Activated CD8-positive, alpha-beta T cell treated with anti-CD3 and anti-CD28 coated beads for 36 hours (primary cell): Measurements from ENCODE around the gene PTPN20. TPM values are rescaled to one million over a fixed set of nuclear protein-coding genes. Genes with fewer than 3 reads are reported as not detected.
A peak's percentile ranks its signal among the peaks of the same experiment; 100 is the strongest.
"Not testable (repeated sequence)": the region's sequence is repeated elsewhere in the genome, so short reads cannot be mapped to it uniquely, and the experiment has no call there.

Source experiments
- ATAC-seq: fragments of 200-7000 bp; cut with Tn5 transposase; one replicate; pipeline ENCODE4 v1.10.0; 2021; ENCODE audit warnings: mild to moderate bottlenecking, moderate library complexity
- CTCF ChIA-PET: fragments of 350-600 bp; sonication (Branson Sonifier 250); formaldehyde crosslinking; loops from one replicate; lab custom pipeline; 2021; ENCODE audit warnings: antibody characterized with exemption; lab: Charles Lee
- POLR2A ChIA-PET: fragments of 350-600 bp; sonication (Branson Sonifier 250); formaldehyde crosslinking; loops from one replicate; lab custom pipeline; 2021; ENCODE audit warnings: antibody characterized with exemption; lab: Charles Lee
- DNase-seq: peaks from one replicate; pipeline ENCODE4 v3.0.0-alpha.2; 2020
- H3K27ac Mint-ChIP-seq: one replicate; pipeline ENCODE4 v1.8.0; 2021; ENCODE audit warnings: mild to moderate bottlenecking, mixed read lengths
- H3K27me3 Mint-ChIP-seq: one replicate; pipeline ENCODE4 v1.8.0; 2021; ENCODE audit warnings: mixed read lengths
- H3K36me3 Mint-ChIP-seq: one replicate; pipeline ENCODE4 v1.8.0; 2021; ENCODE audit warnings: low read depth, mixed read lengths
- H3K4me1 Mint-ChIP-seq: one replicate; pipeline ENCODE4 v1.8.0; 2021; ENCODE audit warnings: low read depth, mixed read lengths
- H3K4me3 Mint-ChIP-seq: one replicate; pipeline ENCODE4 v1.8.0; 2021; ENCODE audit warnings: mild to moderate bottlenecking, moderate library complexity, mixed read lengths
- H3K9me3 Mint-ChIP-seq: one replicate; pipeline ENCODE4 v1.8.0; 2021; ENCODE audit warnings: mixed read lengths
- intact Hi-C: fragments of 100-400 bp; cut with micrococcal nuclease; formaldehyde crosslinking; loops from one replicate; pipeline ENCODE4 v1.10.0; 2022
- total RNA-seq, 2 experiments: library from RNA; stranded (reverse); gene quantifications; one replicate each; pipeline ENCODE4 v1.2.3, GENCODE V29; 2021

PTPN20 gene
- total RNA-seq, 2 experiments from 2014 or later: 0.11 to 0.47 TPM

GRCh38 chr10:46907185-46908117, 3.8 kb upstream of the PTPN20 start:
- H3K4me1 Mint-ChIP-seq, H3K27ac Mint-ChIP-seq, H3K36me3 Mint-ChIP-seq, H3K4me3 Mint-ChIP-seq, H3K27me3 Mint-ChIP-seq, DNase-seq, POLR2A ChIA-PET, intact Hi-C loops, H3K9me3 Mint-ChIP-seq, CTCF ChIA-PET: not testable (repeated sequence)
- peak; percentile 74 for ATAC-seq

DNA sequence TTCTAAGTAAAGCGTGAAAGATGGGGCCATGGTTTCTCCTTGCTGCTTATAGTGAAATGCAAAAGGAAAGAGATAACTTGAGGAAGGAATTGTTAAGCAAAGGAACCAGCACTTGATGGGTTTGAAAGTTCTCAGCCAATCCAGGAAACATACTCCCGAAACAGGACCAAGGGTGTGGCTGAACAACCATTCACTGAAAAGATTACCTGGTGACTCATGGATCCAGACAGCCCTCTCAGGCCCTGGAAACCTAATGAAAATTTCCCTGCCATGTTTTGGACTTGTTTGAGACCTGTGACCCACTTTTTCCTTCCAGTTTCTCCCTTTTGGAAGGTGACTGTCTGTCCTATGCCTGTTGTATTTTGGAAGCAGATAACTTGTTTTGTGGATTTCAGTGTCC, 11.3 kb downstream of the PTPN20 start:
- H3K9me3 Mint-ChIP-seq, POLR2A ChIA-PET, H3K27ac Mint-ChIP-seq, CTCF ChIA-PET, intact Hi-C loops, H3K36me3 Mint-ChIP-seq, DNase-seq, H3K4me1 Mint-ChIP-seq, H3K4me3 Mint-ChIP-seq, ATAC-seq, H3K27me3 Mint-ChIP-seq: not testable (repeated sequence)

- ATAC-seq, H3K4me3 Mint-ChIP-seq, H3K36me3 Mint-ChIP-seq, DNase-seq, intact Hi-C loops, H3K9me3 Mint-ChIP-seq, H3K27ac Mint-ChIP-seq, POLR2A ChIA-PET, H3K4me1 Mint-ChIP-seq, CTCF ChIA-PET, H3K27me3 Mint-ChIP-seq: not testable (repeated sequence)
Observed at GRCh38 chr10:46925156-46925555, 13.9 kb downstream of the PTPN20 start.

- intact Hi-C loops, H3K27ac Mint-ChIP-seq, H3K9me3 Mint-ChIP-seq, H3K27me3 Mint-ChIP-seq, POLR2A ChIA-PET, H3K4me3 Mint-ChIP-seq, CTCF ChIA-PET, ATAC-seq, H3K36me3 Mint-ChIP-seq, DNase-seq, H3K4me1 Mint-ChIP-seq: not testable (repeated sequence)
Observed at GRCh38 chr10:46925853-46926252, 14.6 kb downstream of the PTPN20 start.

DNA sequence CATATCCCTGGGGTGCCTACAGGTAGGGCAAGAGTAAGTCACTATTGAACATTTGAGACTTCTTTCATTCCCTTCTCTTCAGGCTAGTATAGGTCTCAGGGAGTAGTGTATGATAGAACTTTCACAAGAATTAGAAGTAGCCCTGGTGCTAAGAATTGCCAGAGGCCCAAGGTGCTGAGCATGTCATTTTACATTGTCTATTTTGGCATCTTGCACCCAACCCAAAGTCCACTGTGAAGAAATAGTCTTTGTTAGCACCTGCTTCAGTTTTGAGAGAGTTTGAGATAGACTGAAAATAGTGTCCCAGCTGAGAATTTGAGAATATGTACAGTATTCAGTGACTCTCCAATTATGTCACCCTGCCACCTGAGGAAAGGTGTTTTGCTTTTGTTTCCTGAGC, 17.6 kb downstream of the PTPN20 start:
- POLR2A ChIA-PET, ATAC-seq, H3K36me3 Mint-ChIP-seq, H3K9me3 Mint-ChIP-seq, intact Hi-C loops, H3K27me3 Mint-ChIP-seq, DNase-seq, H3K27ac Mint-ChIP-seq, H3K4me1 Mint-ChIP-seq, H3K4me3 Mint-ChIP-seq, CTCF ChIA-PET: not testable (repeated sequence)

GRCh38 chr10:46932383-46932782, 21.2 kb downstream of the PTPN20 start:
- H3K9me3 Mint-ChIP-seq, H3K27ac Mint-ChIP-seq, CTCF ChIA-PET, H3K27me3 Mint-ChIP-seq, intact Hi-C loops, H3K36me3 Mint-ChIP-seq, H3K4me1 Mint-ChIP-seq, POLR2A ChIA-PET, DNase-seq, H3K4me3 Mint-ChIP-seq, ATAC-seq: not testable (repeated sequence)

GRCh38 chr10:46941091-46941490, 29.9 kb downstream of the PTPN20 start:
- H3K36me3 Mint-ChIP-seq, H3K4me1 Mint-ChIP-seq, POLR2A ChIA-PET, H3K27ac Mint-ChIP-seq, H3K9me3 Mint-ChIP-seq, H3K4me3 Mint-ChIP-seq, CTCF ChIA-PET, intact Hi-C loops, DNase-seq, H3K27me3 Mint-ChIP-seq, ATAC-seq: not testable (repeated sequence)

DNA sequence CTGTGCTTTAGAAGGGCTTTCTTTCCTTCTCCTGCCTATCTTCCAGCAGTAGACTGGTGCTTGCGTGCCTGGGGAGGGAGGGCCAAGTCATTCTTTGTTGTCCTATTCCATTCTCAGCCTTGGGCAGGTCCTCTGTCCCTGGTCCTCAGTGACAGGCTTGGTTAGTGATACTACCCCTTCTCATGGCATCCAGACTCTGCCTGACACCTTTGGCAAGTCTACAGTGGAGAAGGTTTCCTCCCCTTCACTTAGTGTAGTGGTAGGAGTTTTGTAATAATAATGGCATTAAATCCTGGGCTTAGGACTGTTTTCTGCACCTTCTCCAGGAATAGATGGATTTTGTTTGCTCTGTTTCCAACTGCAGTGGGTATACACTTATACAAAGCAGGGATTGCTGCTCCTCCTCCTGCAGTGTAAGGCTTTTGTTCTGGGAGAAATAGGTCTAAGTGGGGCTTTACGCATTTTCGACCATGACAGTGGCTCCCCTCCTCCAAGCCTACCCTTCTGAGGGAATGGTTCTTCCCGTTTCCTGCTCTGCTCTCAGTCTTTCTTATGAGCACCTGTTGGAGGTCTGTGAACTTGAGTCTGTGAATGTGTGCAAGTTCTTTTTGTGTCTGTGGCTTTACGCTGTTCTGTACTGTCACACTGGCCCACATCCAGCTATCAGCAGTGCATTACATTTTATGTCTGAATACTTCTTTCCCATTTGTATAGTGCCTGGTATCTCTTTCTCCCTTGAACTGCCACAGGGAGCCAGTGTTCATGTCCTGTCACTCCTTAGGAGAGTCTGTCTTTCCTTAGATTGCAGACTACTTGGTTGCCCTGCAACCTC, 37.7 kb downstream of the PTPN20 start:
- H3K27ac Mint-ChIP-seq, ATAC-seq, H3K4me3 Mint-ChIP-seq, DNase-seq, intact Hi-C loops, H3K36me3 Mint-ChIP-seq, H3K4me1 Mint-ChIP-seq, POLR2A ChIA-PET, H3K27me3 Mint-ChIP-seq, H3K9me3 Mint-ChIP-seq, CTCF ChIA-PET: not testable (repeated sequence)

- H3K4me3 Mint-ChIP-seq, H3K27ac Mint-ChIP-seq, CTCF ChIA-PET, DNase-seq, H3K27me3 Mint-ChIP-seq, H3K4me1 Mint-ChIP-seq, ATAC-seq, H3K36me3 Mint-ChIP-seq, intact Hi-C loops, POLR2A ChIA-PET, H3K9me3 Mint-ChIP-seq: not testable (repeated sequence)
Observed at GRCh38 chr10:46952540-46952939, 41.3 kb downstream of the PTPN20 start.

DNA sequence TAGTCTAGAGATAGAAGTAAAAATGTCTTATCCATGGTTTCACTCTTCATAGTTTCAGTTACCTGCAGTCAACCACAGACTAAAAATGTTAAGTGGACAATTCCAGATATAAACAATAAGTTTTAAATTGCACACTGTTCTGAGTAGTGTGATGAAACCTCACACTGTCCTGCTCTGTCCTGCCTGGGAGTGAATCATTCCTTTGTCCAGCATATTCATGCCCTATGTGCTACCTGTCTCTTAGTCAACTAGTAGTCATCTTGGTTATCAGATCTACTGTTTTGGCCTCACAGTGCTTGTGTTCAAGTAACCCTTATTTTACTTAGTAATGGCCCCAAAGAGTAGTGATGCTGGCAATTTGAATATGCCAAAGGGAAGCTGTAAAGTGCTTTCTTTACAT, 49.5 kb downstream of the PTPN20 start:
- H3K36me3 Mint-ChIP-seq, ATAC-seq, H3K27ac Mint-ChIP-seq, CTCF ChIA-PET, H3K27me3 Mint-ChIP-seq, intact Hi-C loops, DNase-seq, H3K4me3 Mint-ChIP-seq, H3K4me1 Mint-ChIP-seq, H3K9me3 Mint-ChIP-seq, POLR2A ChIA-PET: not testable (repeated sequence)

- CTCF ChIA-PET, POLR2A ChIA-PET, ATAC-seq, H3K27ac Mint-ChIP-seq, H3K9me3 Mint-ChIP-seq, H3K4me1 Mint-ChIP-seq, H3K4me3 Mint-ChIP-seq, H3K27me3 Mint-ChIP-seq, intact Hi-C loops, DNase-seq, H3K36me3 Mint-ChIP-seq: not testable (repeated sequence)
Observed at GRCh38 chr10:46963356-46963755, 52.1 kb downstream of the PTPN20 start.
